GM10847 (cell line): Measurements from ENCODE around the gene KLK1.
"Not testable (repeated sequence)": the region's sequence is repeated elsewhere in the genome, so short reads cannot be mapped to it uniquely, and the experiment has no call there.

Source experiments
- POLR2A ChIP-seq: IDR thresholded peaks from 2 replicates; pipeline ENCODE4 v1.6.1; 2011; ENCODE audit not compliant: insufficient read length; ENCODE audit errors: extremely low read depth

Gene KLK1

DNA sequence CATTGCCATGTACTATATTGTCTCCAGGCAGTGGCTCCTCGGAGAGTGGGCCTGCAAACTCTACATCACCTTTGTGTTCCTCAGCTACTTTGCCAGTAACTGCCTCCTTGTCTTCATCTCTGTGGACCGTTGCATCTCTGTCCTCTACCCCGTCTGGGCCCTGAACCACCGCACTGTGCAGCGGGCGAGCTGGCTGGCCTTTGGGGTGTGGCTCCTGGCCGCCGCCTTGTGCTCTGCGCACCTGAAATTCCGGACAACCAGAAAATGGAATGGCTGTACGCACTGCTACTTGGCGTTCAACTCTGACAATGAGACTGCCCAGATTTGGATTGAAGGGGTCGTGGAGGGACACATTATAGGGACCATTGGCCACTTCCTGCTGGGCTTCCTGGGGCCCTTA, 52.7 kb downstream of the KLK1 start:
- no peak for TF ChIP-seq POLR2A

GRCh38 chr19:50770164-50770563, 53.4 kb downstream of the KLK1 start, which contains the start of gene GPR32:
GPR32 (plus strand) TSS chr19:50770464; CDS start chr19:50770601, 137 bp downstream.
- not testable (repeated sequence) for TF ChIP-seq POLR2A
